Measurements from ENCODE around the gene CER1. TPM values are rescaled to one million over a fixed set of nuclear protein-coding genes. Genes with fewer than 3 reads are reported as not detected.

CER1 gene
- total RNA-seq, 1 donor from 2014 or later: not detected

DNA sequence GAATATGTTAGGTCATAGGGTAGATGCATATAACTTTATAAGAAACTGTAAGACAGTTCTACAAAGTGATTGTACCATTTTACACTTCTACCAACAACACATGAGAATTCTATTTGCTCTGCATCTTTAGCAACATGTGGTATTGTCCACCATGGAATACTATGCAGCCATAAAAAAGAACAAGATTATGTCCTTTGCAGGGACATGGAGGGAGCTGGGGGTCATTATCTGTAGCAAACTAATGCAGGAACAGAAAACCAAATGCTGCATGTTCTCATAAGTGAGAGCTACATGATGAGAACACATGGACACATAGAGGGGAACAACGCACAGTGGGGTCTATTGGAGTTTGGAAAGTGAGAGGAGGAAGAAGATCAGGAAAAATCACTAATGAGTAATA is 22.2 kb upstream of the CER1 start:
- no peak for DNase-seq (ENCODE audit: low spot score)
- Mint-ChIP-seq H3K36me3 (ENCODE audit: low read depth) (peaks cover 2% of the 10 kb centered on the region), H3K27me3 (ENCODE audit: low read depth) (peaks cover 8% of the 10 kb centered on the region), H3K9me3 (ENCODE audit: low read depth) (no peaks in the 10 kb centered on the region), H3K4me3 (ENCODE audit: unreplicated experiment) (no peak overlapping the region), H3K27ac (ENCODE audit: unreplicated experiment) (no peak overlapping the region), H3K4me1 (ENCODE audit: low read depth) (no peaks in the 10 kb centered on the region)
- TF ChIP-seq, protein P1, sequence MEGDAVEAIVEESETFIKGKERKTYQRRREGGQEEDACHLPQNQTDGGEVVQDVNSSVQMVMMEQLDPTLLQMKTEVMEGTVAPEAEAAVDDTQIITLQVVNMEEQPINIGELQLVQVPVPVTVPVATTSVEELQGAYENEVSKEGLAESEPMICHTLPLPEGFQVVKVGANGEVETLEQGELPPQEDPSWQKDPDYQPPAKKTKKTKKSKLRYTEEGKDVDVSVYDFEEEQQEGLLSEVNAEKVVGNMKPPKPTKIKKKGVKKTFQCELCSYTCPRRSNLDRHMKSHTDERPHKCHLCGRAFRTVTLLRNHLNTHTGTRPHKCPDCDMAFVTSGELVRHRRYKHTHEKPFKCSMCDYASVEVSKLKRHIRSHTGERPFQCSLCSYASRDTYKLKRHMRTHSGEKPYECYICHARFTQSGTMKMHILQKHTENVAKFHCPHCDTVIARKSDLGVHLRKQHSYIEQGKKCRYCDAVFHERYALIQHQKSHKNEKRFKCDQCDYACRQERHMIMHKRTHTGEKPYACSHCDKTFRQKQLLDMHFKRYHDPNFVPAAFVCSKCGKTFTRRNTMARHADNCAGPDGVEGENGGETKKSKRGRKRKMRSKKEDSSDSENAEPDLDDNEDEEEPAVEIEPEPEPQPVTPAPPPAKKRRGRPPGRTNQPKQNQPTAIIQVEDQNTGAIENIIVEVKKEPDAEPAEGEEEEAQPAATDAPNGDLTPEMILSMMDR (IDR thresholded peaks at IDR 0.05): no peak

DNA sequence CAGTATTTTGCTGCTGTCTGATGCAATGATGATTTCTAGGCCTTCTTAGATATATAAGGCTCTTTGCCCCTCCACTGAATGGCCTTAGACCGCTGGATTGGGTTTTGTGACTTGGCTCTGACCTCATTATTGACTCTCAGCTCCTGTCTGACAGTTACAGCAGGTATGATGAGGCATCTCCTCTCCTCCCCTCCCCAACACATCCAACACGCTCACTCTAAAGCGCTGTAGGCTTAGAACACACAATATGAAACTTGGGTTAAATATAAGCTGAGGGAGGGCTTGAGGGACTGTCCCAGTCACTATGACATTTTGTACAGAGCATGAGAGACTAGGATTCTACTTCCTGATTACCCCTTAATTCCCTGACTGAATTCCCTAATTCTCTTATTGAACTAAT is 18.8 kb upstream of the CER1 start:
- Mint-ChIP-seq H3K4me3 (ENCODE audit: unreplicated experiment) (no peak overlapping the region), H3K27ac (ENCODE audit: unreplicated experiment) (no peak overlapping the region), H3K27me3 (ENCODE audit: low read depth) (no peaks in the 10 kb centered on the region), H3K4me1 (ENCODE audit: low read depth) (no peaks in the 10 kb centered on the region), H3K36me3 (ENCODE audit: low read depth) (peaks cover 2% of the 10 kb centered on the region), H3K9me3 (ENCODE audit: low read depth) (no peaks in the 10 kb centered on the region)
- TF ChIP-seq, protein P1 (IDR thresholded peaks at IDR 0.05): no peak
- DNase-seq (ENCODE audit: low spot score): no peak

DNA sequence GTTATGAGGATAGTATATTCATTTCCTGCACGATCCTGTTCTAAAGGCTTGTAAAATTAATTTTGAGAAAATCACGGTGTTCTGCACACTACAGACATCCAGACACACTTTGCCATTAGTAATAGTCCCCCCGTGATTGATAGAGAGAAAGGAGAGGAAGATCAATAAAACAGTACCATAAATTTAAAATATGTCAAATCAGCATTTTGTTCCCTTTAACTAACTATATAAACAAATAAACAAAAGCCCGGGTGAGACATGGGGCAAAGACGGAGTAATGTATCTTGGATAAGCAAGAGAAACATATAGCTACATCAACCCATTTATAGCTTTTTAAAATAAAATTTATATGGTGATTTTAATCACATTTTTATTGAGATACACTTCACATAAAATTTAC is 10.6 kb upstream of the CER1 start:
- TF ChIP-seq, protein P1 (IDR thresholded peaks at IDR 0.05): no peak
- DNase-seq (ENCODE audit: low spot score): no peak
- H3K27ac Mint-ChIP-seq (ENCODE audit: unreplicated experiment): no peak overlapping the region
- peaks cover 2% of the 10 kb centered on the region for H3K27me3 Mint-ChIP-seq (ENCODE audit: low read depth)
- H3K4me3 Mint-ChIP-seq (ENCODE audit: unreplicated experiment): no peak overlapping the region
- H3K9me3 Mint-ChIP-seq (ENCODE audit: low read depth): no peaks in the 10 kb centered on the region
- H3K36me3 Mint-ChIP-seq (ENCODE audit: low read depth): peaks cover 2% of the 10 kb centered on the region
- H3K4me1 Mint-ChIP-seq (ENCODE audit: low read depth): no peaks in the 10 kb centered on the region

DNA sequence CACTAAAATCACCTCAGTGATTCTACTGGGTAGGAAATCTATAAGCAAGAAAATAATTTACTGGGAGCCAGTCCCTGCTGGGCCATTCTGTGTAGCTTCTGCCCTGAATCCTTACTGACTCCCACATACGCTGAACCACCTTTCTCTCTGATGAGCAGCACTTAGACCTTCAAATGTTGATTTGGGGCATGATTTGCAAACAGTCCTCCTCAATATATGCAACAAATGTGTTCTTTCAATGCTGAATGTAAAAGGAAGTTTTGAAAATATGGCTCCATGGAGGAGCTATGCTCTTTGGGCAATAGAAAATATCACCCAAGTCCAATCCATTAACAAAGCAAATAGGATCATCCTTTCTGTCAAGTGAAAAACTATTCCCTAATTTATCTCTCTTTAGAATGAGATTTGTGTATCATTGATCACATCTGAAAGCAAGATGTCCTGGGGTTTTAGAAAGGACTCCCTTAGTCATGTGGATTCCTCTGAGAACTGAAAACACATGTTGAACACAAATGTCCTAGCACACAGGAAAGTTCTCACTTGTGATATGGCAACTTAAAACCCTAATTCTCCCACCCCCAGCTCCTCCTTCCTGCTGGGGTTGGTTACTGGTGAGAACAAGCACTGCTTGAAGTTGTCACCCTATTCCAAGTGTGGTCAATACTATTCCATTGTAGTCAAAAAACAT is 8.9 kb upstream of the CER1 start:
- Mint-ChIP-seq H3K4me3 (ENCODE audit: unreplicated experiment) (no peak overlapping the region), H3K27ac (ENCODE audit: unreplicated experiment) (no peak overlapping the region), H3K36me3 (ENCODE audit: low read depth) (peaks cover 2% of the 10 kb centered on the region), H3K27me3 (ENCODE audit: low read depth) (peaks cover 2% of the 10 kb centered on the region), H3K9me3 (ENCODE audit: low read depth) (no peaks in the 10 kb centered on the region), H3K4me1 (ENCODE audit: low read depth) (no peaks in the 10 kb centered on the region)
- no peak for DNase-seq (ENCODE audit: low spot score)
- TF ChIP-seq, protein P1 (IDR thresholded peaks at IDR 0.05): no peak

DNA sequence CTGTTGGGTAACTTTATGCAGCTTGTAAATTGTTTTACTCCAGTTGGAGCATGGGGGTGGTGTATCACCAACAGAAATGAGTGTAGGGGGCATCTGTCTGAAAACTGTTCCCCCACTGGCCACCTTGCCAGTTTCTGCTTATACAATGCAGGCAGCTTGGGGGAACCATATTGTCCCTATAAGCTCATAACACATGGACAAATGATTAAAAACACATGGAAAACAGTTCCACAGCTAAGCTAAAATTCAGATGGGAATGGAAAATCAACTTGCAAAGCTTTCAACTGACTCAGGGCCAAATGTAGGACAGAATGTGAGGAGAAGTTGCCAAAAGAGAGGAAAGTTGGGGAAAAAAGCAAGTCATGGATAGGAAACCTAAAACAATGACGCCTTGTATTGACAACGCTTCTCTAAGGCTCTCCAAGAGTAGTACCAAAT is 7.9 kb upstream of the CER1 start:
- Mint-ChIP-seq H3K27me3 (ENCODE audit: low read depth) (peaks cover 2% of the 10 kb centered on the region), H3K36me3 (ENCODE audit: low read depth) (peaks cover 2% of the 10 kb centered on the region), H3K27ac (ENCODE audit: unreplicated experiment) (no peak overlapping the region), H3K4me3 (ENCODE audit: unreplicated experiment) (no peak overlapping the region), H3K4me1 (ENCODE audit: low read depth) (no peaks in the 10 kb centered on the region), H3K9me3 (ENCODE audit: low read depth) (no peaks in the 10 kb centered on the region)
- no peak for DNase-seq (ENCODE audit: low spot score)
- TF ChIP-seq, protein P1 (IDR thresholded peaks at IDR 0.05): no peak
